ENCODE results near the gene PLEKHA1.

- TF ChIP-seq RAD21 (IDR thresholded peaks at IDR 0.05) (no peak), REST (IDR thresholded peaks at IDR 0.05) (no peak), NR2F2 (IDR thresholded peaks at IDR 0.05) (no peak), MAX (IDR thresholded peaks at IDR 0.05) (no peak), RXRA (IDR thresholded peaks at IDR 0.05) (no peak)
- TF ChIP-seq, protein P1, sequence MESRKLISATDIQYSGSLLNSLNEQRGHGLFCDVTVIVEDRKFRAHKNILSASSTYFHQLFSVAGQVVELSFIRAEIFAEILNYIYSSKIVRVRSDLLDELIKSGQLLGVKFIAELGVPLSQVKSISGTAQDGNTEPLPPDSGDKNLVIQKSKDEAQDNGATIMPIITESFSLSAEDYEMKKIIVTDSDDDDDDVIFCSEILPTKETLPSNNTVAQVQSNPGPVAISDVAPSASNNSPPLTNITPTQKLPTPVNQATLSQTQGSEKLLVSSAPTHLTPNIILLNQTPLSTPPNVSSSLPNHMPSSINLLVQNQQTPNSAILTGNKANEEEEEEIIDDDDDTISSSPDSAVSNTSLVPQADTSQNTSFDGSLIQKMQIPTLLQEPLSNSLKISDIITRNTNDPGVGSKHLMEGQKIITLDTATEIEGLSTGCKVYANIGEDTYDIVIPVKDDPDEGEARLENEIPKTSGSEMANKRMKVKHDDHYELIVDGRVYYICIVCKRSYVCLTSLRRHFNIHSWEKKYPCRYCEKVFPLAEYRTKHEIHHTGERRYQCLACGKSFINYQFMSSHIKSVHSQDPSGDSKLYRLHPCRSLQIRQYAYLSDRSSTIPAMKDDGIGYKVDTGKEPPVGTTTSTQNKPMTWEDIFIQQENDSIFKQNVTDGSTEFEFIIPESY (IDR thresholded peaks at IDR 0.05), result no peak
- TF ChIP-seq, protein P2, sequence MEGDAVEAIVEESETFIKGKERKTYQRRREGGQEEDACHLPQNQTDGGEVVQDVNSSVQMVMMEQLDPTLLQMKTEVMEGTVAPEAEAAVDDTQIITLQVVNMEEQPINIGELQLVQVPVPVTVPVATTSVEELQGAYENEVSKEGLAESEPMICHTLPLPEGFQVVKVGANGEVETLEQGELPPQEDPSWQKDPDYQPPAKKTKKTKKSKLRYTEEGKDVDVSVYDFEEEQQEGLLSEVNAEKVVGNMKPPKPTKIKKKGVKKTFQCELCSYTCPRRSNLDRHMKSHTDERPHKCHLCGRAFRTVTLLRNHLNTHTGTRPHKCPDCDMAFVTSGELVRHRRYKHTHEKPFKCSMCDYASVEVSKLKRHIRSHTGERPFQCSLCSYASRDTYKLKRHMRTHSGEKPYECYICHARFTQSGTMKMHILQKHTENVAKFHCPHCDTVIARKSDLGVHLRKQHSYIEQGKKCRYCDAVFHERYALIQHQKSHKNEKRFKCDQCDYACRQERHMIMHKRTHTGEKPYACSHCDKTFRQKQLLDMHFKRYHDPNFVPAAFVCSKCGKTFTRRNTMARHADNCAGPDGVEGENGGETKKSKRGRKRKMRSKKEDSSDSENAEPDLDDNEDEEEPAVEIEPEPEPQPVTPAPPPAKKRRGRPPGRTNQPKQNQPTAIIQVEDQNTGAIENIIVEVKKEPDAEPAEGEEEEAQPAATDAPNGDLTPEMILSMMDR (IDR thresholded peaks at IDR 0.05; ENCODE audit: low read depth, low read length, missing input control), result no peak
These were observed 15.8 kb downstream of the PLEKHA1 start for GRCh38 chr10:122390271-122390670.

All from liver (tissue), 3 donors.